Astrocyte (in vitro differentiated cells and primary cell): ENCODE results near the gene CENPS. TPM values are rescaled to one million over a fixed set of nuclear protein-coding genes. Genes with fewer than 3 reads are reported as not detected.

ENCODE experiments used
- DNase-seq: peaks from one replicate; pipeline ENCODE4 v3.0.0-alpha.2; 2010; ENCODE audit warnings: low read depth
- FAIRE-seq: peaks from 2 replicates; lab custom pipeline; 2011; peaks lifted over from hg19 to GRCh38; lab: Jason Lieb, UNC
- H2AFZ ChIP-seq: 2 replicates; pipeline ENCODE4 v1.6.0; 2012; ENCODE audit warnings: low read depth, low read length, inconsistent platforms
- H3K27ac ChIP-seq: 2 replicates; pipeline ENCODE4 v1.5.1; 2011; ENCODE audit warnings: low read depth, low read length, inconsistent platforms
- H3K27me3 ChIP-seq: 2 replicates; pipeline ENCODE4 v1.6.0; 2011; ENCODE audit warnings: low read length, inconsistent platforms; ENCODE audit not compliant: insufficient read depth
- H3K36me3 ChIP-seq: 2 replicates; pipeline ENCODE4 v1.5.1; 2011; ENCODE audit warnings: low read length, inconsistent platforms; ENCODE audit not compliant: insufficient read depth
- H3K4me1 ChIP-seq: 2 replicates; pipeline ENCODE4 v1.5.1; 2011; ENCODE audit warnings: low read length, inconsistent platforms; ENCODE audit not compliant: insufficient read depth
- H3K4me2 ChIP-seq: 2 replicates; pipeline ENCODE4 v1.6.0; 2012; ENCODE audit warnings: low read length, inconsistent platforms
- H3K4me3 ChIP-seq: 2 replicates; pipeline ENCODE4 v1.5.1; 2011; ENCODE audit warnings: low read depth, mild to moderate bottlenecking, low read length, inconsistent platforms; ENCODE audit not compliant: insufficient read depth
- H3K79me2 ChIP-seq: 2 replicates; pipeline ENCODE4 v1.6.0; 2012; ENCODE audit warnings: mild to moderate bottlenecking, low read length, inconsistent platforms; ENCODE audit not compliant: insufficient read depth
- H3K9ac ChIP-seq: 2 replicates; pipeline ENCODE4 v1.6.0; 2012; ENCODE audit warnings: mild to moderate bottlenecking, low read length, inconsistent platforms
- H3K9me3 ChIP-seq: 2 replicates; pipeline ENCODE4 v1.5.1; 2012; ENCODE audit warnings: low read depth, mild to moderate bottlenecking, low read length, inconsistent platforms; ENCODE audit not compliant: insufficient read depth
- H4K20me1 ChIP-seq: 2 replicates; pipeline ENCODE4 v1.6.0; 2012; ENCODE audit warnings: low read length, inconsistent platforms; ENCODE audit not compliant: insufficient read depth
- H3K27ac Mint-ChIP-seq: one replicate; pipeline ENCODE4 v1.8.0; 2021; ENCODE audit warnings: mild to moderate bottlenecking, mixed read lengths; ENCODE audit not compliant: unreplicated experiment
- H3K27me3 Mint-ChIP-seq: one replicate; pipeline ENCODE4 v1.8.0; 2021; ENCODE audit warnings: low read depth, mixed read lengths; ENCODE audit not compliant: unreplicated experiment
- H3K36me3 Mint-ChIP-seq: one replicate; pipeline ENCODE4 v1.8.0; 2021; ENCODE audit warnings: low read depth, mixed read lengths; ENCODE audit not compliant: unreplicated experiment
- H3K4me1 Mint-ChIP-seq: one replicate; pipeline ENCODE4 v1.8.0; 2021; ENCODE audit warnings: low read depth, mixed read lengths; ENCODE audit not compliant: unreplicated experiment
- H3K4me3 Mint-ChIP-seq: one replicate; pipeline ENCODE4 v1.8.0; 2021; ENCODE audit warnings: mild to moderate bottlenecking, moderate library complexity, mixed read lengths; ENCODE audit not compliant: unreplicated experiment
- H3K9me3 Mint-ChIP-seq: one replicate; pipeline ENCODE4 v1.8.0; 2021; ENCODE audit warnings: mild to moderate bottlenecking, mixed read lengths; ENCODE audit not compliant: unreplicated experiment
- CTCF ChIP-seq: IDR thresholded peaks from 2 replicates; pipeline ENCODE4 v1.5.1; 2011; ENCODE audit warnings: low read depth, mild to moderate bottlenecking, inconsistent platforms, low read length, moderate library complexity; ENCODE audit not compliant: insufficient read depth
- EZH2 ChIP-seq: IDR thresholded peaks from 2 replicates; pipeline ENCODE4 v1.6.1; 2012; ENCODE audit warnings: mild to moderate bottlenecking, low read length, inconsistent platforms; ENCODE audit not compliant: insufficient read depth
- total RNA-seq: library from RNA; stranded (reverse); gene quantifications from 2 replicates; pipeline ENCODE4 v1.2.1, GENCODE V29; 2021

The CENPS gene
- total RNA-seq, 1 donor from 2014 or later, result 9.0 TPM

- Histone ChIP-seq H2AFZ (no peak overlapping the region), H3K27ac (no peak overlapping the region), H3K4me1 (no peaks in the 10 kb centered on the region), H3K27me3 (no peaks in the 10 kb centered on the region), H3K79me2 (peaks cover 6% of the 10 kb centered on the region), H3K4me3 (no peak overlapping the region), H3K4me2 (no peak overlapping the region), H3K36me3 (no peaks in the 10 kb centered on the region), H3K9ac (no peak overlapping the region), H3K9me3 (no peaks in the 10 kb centered on the region), H4K20me1 (no peaks in the 10 kb centered on the region)
- TF ChIP-seq EZH2, result no peak
- TF ChIP-seq CTCF, result no peak
- H3K4me1 Mint-ChIP-seq, result peaks cover 8% of the 10 kb centered on the region
- H3K27ac Mint-ChIP-seq, result no peak overlapping the region
- FAIRE-seq (no peak), DNase-seq (no peak)
- H3K4me3 Mint-ChIP-seq, result no peak overlapping the region
- H3K36me3 Mint-ChIP-seq, result peaks cover 1% of the 10 kb centered on the region
- no peaks in the 10 kb centered on the region for H3K27me3 Mint-ChIP-seq
- no peaks in the 10 kb centered on the region for H3K9me3 Mint-ChIP-seq
These were observed 6.8 kb downstream of the CENPS start for GRCh38 chr1:10437052-10437451.

- FAIRE-seq, result no peak
These were observed 8.5 kb downstream of the CENPS start for GRCh38 chr1:10438677-10439163.

More at GRCh38 chr1:10438677-10439163, 8.5 kb downstream of the CENPS start:
- Histone ChIP-seq H3K79me2 (no peaks in the 10 kb centered on the region), H2AFZ (no peak overlapping the region), H3K4me1 (no peaks in the 10 kb centered on the region), H3K27ac (no peak overlapping the region), H3K9ac (no peak overlapping the region), H3K36me3 (no peaks in the 10 kb centered on the region), H3K4me2 (no peak overlapping the region), H4K20me1 (no peaks in the 10 kb centered on the region), H3K27me3 (no peaks in the 10 kb centered on the region), H3K9me3 (no peaks in the 10 kb centered on the region), H3K4me3 (no peak overlapping the region)
- H3K27ac Mint-ChIP-seq, result peak overlapping the region; percentile 1
- H3K36me3 Mint-ChIP-seq, result peaks cover 1% of the 10 kb centered on the region
- TF ChIP-seq EZH2 (no peak), CTCF (no peak)
- H3K27me3 Mint-ChIP-seq, result no peaks in the 10 kb centered on the region
- H3K4me3 Mint-ChIP-seq, result no peak overlapping the region
- H3K4me1 Mint-ChIP-seq, result peaks cover 8% of the 10 kb centered on the region
- no peaks in the 10 kb centered on the region for H3K9me3 Mint-ChIP-seq
- DNase-seq, result no peak
